ENCODE data around the gene RFX4.

GRCh38 chr12:106801167-106801708 is 218.4 kb downstream of the RFX4 start:
- TF ChIP-seq CTCF (IDR thresholded peaks at IDR 0.05) (no peak), EZH2phosphoT487 (IDR thresholded peaks at IDR 0.05) (no peak), EZH2 (IDR thresholded peaks at IDR 0.05) (no peak)

All from neural progenitor cell (in vitro differentiated cells).